K562 (cell line): ENCODE measurements around the gene UBE2G2. TPM values are rescaled to one million over a fixed set of nuclear protein-coding genes. Genes with fewer than 3 reads are reported as not detected.

Experiments
- FOSL1 ChIP-seq: fragments of 200-800 bp; sonication (Bioruptor generic); conservative IDR thresholded peaks from 2 replicates; pipeline ENCODE4 v1.6.1; 2016; ENCODE audit warnings: missing genetic modification characterization, missing compliant biosample characterization
- HMG20B ChIP-seq: fragments of 250-450 bp; sonication (Bioruptor Pico); IDR thresholded peaks from 2 replicates; pipeline ENCODE4 v1.5.0; 2021; ENCODE audit warnings: mild to moderate bottlenecking
- HNRNPH1 ChIP-seq: fragments of 200-400 bp; formaldehyde crosslinking; optimal IDR thresholded peaks from 2 replicates; pipeline ENCODE3; 2017; ENCODE audit warnings: low read depth, mild to moderate bottlenecking, low read length, moderate library complexity
- NCOR1 ChIP-seq: fragments of 450-650 bp; IDR thresholded peaks from 2 replicates; pipeline ENCODE4 v1.6.1; 2016; ENCODE audit warnings: mild to moderate bottlenecking, moderate library complexity
- PHB ChIP-seq: fragments of 250-450 bp; sonication (Bioruptor Pico); IDR thresholded peaks from 2 replicates; pipeline ENCODE4 v1.5.0; 2021
- PHB2 ChIP-seq: fragments of 450-650 bp; IDR thresholded peaks from 2 replicates; pipeline ENCODE4 v1.6.1; 2017; ENCODE audit warnings: low read depth
- PML ChIP-seq: IDR thresholded peaks from 2 replicates; pipeline ENCODE4 v1.6.1; 2012; ENCODE audit warnings: low read length, inconsistent platforms
- PTRF ChIP-seq: fragments of 450-650 bp; IDR thresholded peaks from 2 replicates; pipeline ENCODE4 v1.6.1; 2016; ENCODE audit warnings: mild to moderate bottlenecking, missing genetic modification characterization, missing compliant biosample characterization
- RB1 ChIP-seq: fragments of 450-650 bp; IDR thresholded peaks from 2 replicates; pipeline ENCODE4 v1.6.1; 2017; ENCODE audit warnings: low read depth, mild to moderate bottlenecking
- RBM14 ChIP-seq: fragments of 200-400 bp; formaldehyde crosslinking; IDR thresholded peaks from 2 replicates; pipeline ENCODE4 v1.6.1; 2018; ENCODE audit warnings: low read depth, mild to moderate bottlenecking, low read length, moderate library complexity, borderline replicate concordance; ENCODE audit not compliant: insufficient read depth
- polyA plus RNA-seq, 8 experiments: library from polyadenylated mRNA; depleted of rRNA in 4 of 8; stranded (reverse) in 5 of 8; unstranded in 3 of 8; fragments of >200 nt; fragmentation: Nextera tagmentation in 2 of 8; fragmentation: Illumina TruSeq in 1 of 8; extraction: Ambion mirVana in 2 of 8; extraction: Trizol in 1 of 8; gene quantifications; 2 replicates each; pipeline versions ENCODE4 v1.2.1 to v1.2.3, GENCODE V29; 2011 to 2014; ENCODE audit warnings: inconsistent platforms in 1 of 8, missing spikeins in 1 of 8
- total RNA-seq, 7 experiments: library from RNA; depleted of rRNA in 6 of 7; stranded (reverse); fragments of >200 nt in 6 of 7; fragmentation: Illumina TruSeq in 2 of 7; extraction: Trizol in 2 of 7; gene quantifications; 2 replicates each; pipeline versions ENCODE4 v1.2.1 to v1.2.3, GENCODE V29; 2011 to 2021; ENCODE audit warnings: low replicate concordance in 1 of 7
- TF ChIP-seq, protein P1 (sequence below), 2 experiments: fragments of 200-800 bp in 1 of 2; sonication (Bioruptor generic) in 1 of 2; sonication (generic) in 1 of 2; formaldehyde crosslinking in 1 of 2; IDR thresholded peaks in 1 of 2; conservative IDR thresholded peaks in 1 of 2; 2 replicates each; pipeline versions ENCODE4 v1.5.0 to v1.6.1; 2016 to 2020; ENCODE audit warnings: missing compliant biosample characterization in 1 of 2, missing genetic modification characterization in 1 of 2, missing genetic modification reagents in 1 of 2
- TF ChIP-seq, protein P2 (sequence below): fragments of 250-450 bp; sonication (Bioruptor Pico); IDR thresholded peaks from 2 replicates; pipeline ENCODE4 v1.4.0; 2020; ENCODE audit warnings: mild to moderate bottlenecking, moderate library complexity
- TF ChIP-seq, protein P3 (sequence below): fragments of 450-650 bp; formaldehyde crosslinking; IDR thresholded peaks from 2 replicates; pipeline ENCODE4 v1.4.0; 2022; ENCODE audit warnings: missing genetic modification characterization

Gene UBE2G2
- total and polyA plus RNA-seq, 9 of the 15 experiments (the other 6 are each of a cell fraction or from before 2014, with no cell fraction given), result 47.5 to 225 (median 140) TPM

DNA sequence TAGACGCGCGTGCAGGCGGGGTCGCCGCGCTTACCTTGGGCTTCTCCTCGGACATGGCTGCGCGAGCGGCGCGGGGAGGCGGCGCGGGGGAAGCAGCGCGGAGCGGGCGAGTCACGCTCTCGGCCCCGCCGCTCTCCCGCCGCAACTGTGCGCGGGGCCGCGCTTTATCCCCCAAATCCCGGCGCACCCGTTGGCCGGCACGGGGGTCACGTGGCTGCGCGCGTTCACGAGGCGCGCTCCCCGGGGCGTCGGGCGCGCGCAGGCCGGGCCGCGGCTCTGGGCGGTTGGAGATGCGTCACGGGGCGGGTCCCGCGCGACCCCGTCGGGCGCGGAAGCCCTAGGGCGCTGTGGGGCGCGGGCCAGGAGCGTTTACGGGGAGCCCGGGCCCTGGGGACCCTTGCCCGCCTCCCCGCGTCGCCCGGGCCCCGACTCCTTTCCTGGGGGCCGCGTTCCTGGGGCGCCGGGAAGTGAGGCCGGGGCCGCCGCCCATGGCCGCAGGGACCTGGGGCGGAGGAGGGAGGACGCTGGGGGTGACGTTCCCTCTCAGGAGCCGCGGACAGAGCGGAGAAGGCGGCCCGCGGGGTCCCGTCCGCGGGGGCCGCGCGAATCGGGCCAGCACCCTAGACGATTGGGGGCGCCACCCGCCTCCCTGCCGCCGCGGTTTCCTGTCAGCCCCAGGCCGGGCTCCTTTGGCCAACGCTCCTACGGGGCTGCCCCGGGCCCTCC is 16.5 kb upstream of the UBE2G2 start, which contains the start of gene SUMO3 (continued):
- TF ChIP-seq FOSL1, result peak; percentile 85
- 0 out of 2 replicates have a peak, but pooled peaks have one; percentile 58 for TF ChIP-seq HMG20B (CRISPR knock-in tag)
- no peak for TF ChIP-seq PTRF (tag)
- TF ChIP-seq RBM14, result peak; percentile 93; the same call in 1 of the 2 replicates
- TF ChIP-seq, protein P1, sequence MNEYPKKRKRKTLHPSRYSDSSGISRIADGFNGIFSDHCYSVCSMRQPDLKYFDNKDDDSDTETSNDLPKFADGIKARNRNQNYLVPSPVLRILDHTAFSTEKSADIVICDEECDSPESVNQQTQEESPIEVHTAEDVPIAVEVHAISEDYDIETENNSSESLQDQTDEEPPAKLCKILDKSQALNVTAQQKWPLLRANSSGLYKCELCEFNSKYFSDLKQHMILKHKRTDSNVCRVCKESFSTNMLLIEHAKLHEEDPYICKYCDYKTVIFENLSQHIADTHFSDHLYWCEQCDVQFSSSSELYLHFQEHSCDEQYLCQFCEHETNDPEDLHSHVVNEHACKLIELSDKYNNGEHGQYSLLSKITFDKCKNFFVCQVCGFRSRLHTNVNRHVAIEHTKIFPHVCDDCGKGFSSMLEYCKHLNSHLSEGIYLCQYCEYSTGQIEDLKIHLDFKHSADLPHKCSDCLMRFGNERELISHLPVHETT (CRISPR knock-in tag; conservative IDR thresholded peaks at IDR 0.05 in 1 of 2, IDR thresholded peaks at IDR 0.05 in 1 of 2), result peak in 1 of 2 experiments; percentile 99; a peak in 2 of 4 replicates
- TF ChIP-seq PHB2, result no peak
- TF ChIP-seq, protein P2, sequence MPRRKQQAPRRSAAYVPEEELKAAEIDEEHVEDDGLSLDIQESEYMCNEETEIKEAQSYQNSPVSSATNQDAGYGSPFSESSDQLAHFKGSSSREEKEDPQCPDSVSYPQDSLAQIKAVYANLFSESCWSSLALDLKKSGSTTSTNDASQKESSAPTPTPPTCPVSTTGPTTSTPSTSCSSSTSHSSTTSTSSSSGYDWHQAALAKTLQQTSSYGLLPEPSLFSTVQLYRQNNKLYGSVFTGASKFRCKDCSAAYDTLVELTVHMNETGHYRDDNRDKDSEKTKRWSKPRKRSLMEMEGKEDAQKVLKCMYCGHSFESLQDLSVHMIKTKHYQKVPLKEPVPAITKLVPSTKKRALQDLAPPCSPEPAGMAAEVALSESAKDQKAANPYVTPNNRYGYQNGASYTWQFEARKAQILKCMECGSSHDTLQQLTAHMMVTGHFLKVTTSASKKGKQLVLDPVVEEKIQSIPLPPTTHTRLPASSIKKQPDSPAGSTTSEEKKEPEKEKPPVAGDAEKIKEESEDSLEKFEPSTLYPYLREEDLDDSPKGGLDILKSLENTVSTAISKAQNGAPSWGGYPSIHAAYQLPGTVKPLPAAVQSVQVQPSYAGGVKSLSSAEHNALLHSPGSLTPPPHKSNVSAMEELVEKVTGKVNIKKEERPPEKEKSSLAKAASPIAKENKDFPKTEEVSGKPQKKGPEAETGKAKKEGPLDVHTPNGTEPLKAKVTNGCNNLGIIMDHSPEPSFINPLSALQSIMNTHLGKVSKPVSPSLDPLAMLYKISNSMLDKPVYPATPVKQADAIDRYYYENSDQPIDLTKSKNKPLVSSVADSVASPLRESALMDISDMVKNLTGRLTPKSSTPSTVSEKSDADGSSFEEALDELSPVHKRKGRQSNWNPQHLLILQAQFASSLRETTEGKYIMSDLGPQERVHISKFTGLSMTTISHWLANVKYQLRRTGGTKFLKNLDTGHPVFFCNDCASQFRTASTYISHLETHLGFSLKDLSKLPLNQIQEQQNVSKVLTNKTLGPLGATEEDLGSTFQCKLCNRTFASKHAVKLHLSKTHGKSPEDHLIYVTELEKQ, result peak; percentile 45; the same call in 1 of the 2 replicates
- TF ChIP-seq PHB (CRISPR knock-in tag), result 0 out of 2 replicates have a peak, but pooled peaks have one; percentile 75
- TF ChIP-seq, protein P3, sequence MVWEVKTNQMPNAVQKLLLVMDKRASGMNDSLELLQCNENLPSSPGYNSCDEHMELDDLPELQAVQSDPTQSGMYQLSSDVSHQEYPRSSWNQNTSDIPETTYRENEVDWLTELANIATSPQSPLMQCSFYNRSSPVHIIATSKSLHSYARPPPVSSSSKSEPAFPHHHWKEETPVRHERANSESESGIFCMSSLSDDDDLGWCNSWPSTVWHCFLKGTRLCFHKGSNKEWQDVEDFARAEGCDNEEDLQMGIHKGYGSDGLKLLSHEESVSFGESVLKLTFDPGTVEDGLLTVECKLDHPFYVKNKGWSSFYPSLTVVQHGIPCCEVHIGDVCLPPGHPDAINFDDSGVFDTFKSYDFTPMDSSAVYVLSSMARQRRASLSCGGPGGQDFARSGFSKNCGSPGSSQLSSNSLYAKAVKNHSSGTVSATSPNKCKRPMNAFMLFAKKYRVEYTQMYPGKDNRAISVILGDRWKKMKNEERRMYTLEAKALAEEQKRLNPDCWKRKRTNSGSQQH (CRISPR knock-in tag), result peak; percentile 80
- TF ChIP-seq RB1, result peak; percentile 95
- no peak for TF ChIP-seq HNRNPH1
- peak; percentile 50; the same call in 1 of the 2 replicates for TF ChIP-seq PML
- TF ChIP-seq NCOR1, result no peak
